Measurements from ENCODE around the gene ERF. TPM values are rescaled to one million over a fixed set of nuclear protein-coding genes. Genes with fewer than 3 reads are reported as not detected.

Gene ERF
- total RNA-seq, 1 experiment from 2014 or later = 96.1 TPM

DNA sequence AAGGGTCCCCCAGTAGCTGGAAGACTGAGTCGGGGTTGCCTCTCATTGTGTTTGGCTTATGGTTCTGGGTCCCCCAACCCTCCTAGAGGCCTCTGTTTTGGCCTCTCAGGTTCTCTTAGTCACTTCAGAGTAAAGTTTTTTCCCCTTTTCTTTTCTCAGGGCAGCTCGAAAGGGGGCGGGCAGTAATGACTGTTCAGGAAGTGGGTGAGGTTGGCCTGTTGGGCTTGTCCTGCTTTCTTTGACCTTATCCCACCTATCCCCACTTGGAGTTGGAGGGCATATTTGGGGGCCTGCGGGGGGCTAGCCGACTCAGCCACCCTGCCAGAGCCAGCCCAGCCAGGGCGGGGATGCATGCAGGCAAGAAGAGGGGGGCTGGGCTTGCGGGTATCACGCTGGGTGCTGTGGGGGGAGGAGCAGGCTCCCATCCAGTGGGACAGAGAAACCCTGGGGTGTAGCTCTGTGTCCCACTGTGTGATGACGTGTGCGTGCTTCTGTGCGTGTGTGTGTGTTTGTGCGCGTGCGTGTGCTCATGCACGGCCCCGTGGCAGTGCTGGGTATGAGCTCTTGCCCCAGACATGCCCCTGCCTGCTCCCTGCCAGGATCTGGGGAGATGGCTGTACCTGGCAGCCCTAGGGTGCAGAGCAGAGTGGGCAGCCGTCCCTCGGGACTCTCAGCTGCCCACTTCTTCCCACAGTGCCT, 15.6 kb upstream of the ERF start (continued):
- no peak for TF ChIP-seq TCF7L2 (IDR thresholded peaks at IDR 0.05; ENCODE audit: borderline replicate concordance, extremely low read depth, insufficient read depth, insufficient read length)
- TF ChIP-seq, protein P1, sequence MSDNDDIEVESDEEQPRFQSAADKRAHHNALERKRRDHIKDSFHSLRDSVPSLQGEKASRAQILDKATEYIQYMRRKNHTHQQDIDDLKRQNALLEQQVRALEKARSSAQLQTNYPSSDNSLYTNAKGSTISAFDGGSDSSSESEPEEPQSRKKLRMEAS (IDR thresholded peaks at IDR 0.05) = no peak
- TF ChIP-seq CBX3 (IDR thresholded peaks at IDR 0.05; ENCODE audit: low read depth) = no peak
- TF ChIP-seq RAD21 (IDR thresholded peaks at IDR 0.05; ENCODE audit: low read depth) = no peak
- TF ChIP-seq, protein P2, sequence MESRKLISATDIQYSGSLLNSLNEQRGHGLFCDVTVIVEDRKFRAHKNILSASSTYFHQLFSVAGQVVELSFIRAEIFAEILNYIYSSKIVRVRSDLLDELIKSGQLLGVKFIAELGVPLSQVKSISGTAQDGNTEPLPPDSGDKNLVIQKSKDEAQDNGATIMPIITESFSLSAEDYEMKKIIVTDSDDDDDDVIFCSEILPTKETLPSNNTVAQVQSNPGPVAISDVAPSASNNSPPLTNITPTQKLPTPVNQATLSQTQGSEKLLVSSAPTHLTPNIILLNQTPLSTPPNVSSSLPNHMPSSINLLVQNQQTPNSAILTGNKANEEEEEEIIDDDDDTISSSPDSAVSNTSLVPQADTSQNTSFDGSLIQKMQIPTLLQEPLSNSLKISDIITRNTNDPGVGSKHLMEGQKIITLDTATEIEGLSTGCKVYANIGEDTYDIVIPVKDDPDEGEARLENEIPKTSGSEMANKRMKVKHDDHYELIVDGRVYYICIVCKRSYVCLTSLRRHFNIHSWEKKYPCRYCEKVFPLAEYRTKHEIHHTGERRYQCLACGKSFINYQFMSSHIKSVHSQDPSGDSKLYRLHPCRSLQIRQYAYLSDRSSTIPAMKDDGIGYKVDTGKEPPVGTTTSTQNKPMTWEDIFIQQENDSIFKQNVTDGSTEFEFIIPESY (IDR thresholded peaks at IDR 0.05; ENCODE audit: extremely low read depth, insufficient replicate concordance, low read length) = no peak
- no peak for TF ChIP-seq SIN3A (IDR thresholded peaks at IDR 0.05; ENCODE audit: low read depth)

DNA sequence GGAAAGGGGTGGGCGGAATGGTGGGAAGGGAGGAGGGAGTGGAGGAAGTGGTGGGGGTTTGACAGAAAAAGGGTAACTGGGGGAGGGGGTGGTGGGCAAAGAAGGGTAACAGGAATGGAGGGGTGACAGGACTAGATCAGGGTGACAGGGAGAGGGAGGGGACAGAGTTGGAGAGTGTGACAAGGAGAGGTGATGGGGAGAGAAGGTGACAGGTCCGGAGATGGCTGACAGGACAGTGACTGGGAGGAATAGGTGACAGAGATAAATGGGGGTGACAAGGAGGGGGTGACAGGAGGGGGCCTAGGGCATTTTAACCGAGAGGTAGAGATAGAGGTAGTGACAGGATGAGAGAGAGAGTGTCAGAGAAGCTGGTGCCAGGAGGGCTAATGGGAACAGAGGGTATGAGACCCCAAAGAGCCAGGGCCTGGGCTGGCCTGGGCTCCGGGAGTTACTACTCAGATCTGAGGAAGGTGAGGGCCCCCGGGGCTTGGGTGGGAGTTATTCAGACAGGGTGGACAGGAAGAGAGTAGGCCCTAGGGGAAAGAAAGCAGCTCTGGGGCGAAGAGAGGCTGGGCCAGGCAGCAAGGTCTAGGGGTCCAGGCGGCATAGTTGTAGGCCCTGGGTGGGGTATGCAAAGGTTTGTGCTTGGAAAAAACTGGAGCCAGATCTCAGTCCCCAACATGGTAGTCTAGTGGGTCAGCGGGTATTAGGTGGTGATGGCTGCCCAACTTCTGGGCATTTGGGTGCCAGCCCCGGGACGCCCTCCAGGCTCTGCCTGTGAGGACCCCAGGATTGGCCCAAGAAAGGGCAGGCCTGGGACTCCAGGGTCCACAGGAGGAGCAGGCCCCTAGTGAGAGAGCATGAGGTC, 14.8 kb upstream of the ERF start:
- peaks cover 0 to 5% of the 10 kb centered on the region in 2 experiments; a peak in 2 of 4 replicates for H3K36me3 ChIP-seq (ENCODE audit: control insufficient read depth in 1 of 2, insufficient read depth in 2 of 2, low read length in 2 of 2)
- H3K9ac ChIP-seq (ENCODE audit: low read length) = peak overlapping the region; percentile 73
- H4K20me1 ChIP-seq (ENCODE audit: insufficient read depth) = no peaks in the 10 kb centered on the region
- CTCF ChIA-PET = interaction anchor here (2.1 kb wide), 1 partner anchor 9 kb away, joined by 22 read pairs; no protein-coding TSS in a partner anchor
- H3K9me3 ChIP-seq (ENCODE audit: control insufficient read depth in 1 of 2, insufficient read depth in 1 of 2, low read depth in 1 of 2, low read length in 2 of 2) = no peaks in the 10 kb centered on the region
- H3K9me2 ChIP-seq (ENCODE audit: insufficient read depth) = no peaks in the 10 kb centered on the region
- H3K27me3 ChIP-seq (ENCODE audit: insufficient read depth, low read length) = no peaks in the 10 kb centered on the region
- no peak overlapping the region for H2AFZ ChIP-seq (ENCODE audit: low read depth, low read length, poor library complexity, severe bottlenecking)
- peak overlapping the region; percentile 93 for H3K4me2 ChIP-seq (ENCODE audit: low read length)
- DNase-seq (ENCODE audit: low read depth, low spot score) (no peak), ATAC-seq (no peak)
- RAD21 ChIA-PET (ENCODE audit: low non-redundant PET in 1 of 2, low total read pairs in 2 of 2, uncharacterized antibody in 2 of 2, unreplicated experiment in 2 of 2) = interaction anchor here in 1 of 2 experiments (0.8 kb wide), 1 partner anchor 23 kb away, joined by 3 read pairs; no protein-coding TSS in a partner anchor
- peak overlapping the region; percentile 74 to 80 for H3K4me3 ChIP-seq (replicated peaks in 1 of 2; ENCODE audit: low read depth in 1 of 2, low read length in 2 of 2)
- intact Hi-C loops (cut with micrococcal nuclease) = no loop called here
- BruUV-seq (replicated peaks) = no TSS peak
- H3K4me1 ChIP-seq (ENCODE audit: control insufficient read depth in 1 of 2, insufficient read depth in 2 of 2, low read length in 2 of 2) = peaks cover 23 to 32% of the 10 kb centered on the region in 2 experiments
- H3K27ac ChIP-seq (ENCODE audit: low read depth, low read length) = peak overlapping the region; percentile 90
- TF ChIP-seq SRF (IDR thresholded peaks at IDR 0.05; ENCODE audit: low read depth) (no peak), POLR2AphosphoS5 (IDR thresholded peaks at IDR 0.05; ENCODE audit: low read depth, low read length) (peak; percentile 1; the same call in 1 of the 2 replicates)
- POLR2A ChIA-PET = interaction anchor here (0.5 to 1.6 kb wide), 4 partner anchors 10 to 21 kb away, joined by 3 to 4 read pairs (median 3); no protein-coding TSS in a partner anchor
- H3K79me2 ChIP-seq (ENCODE audit: insufficient read depth, low read length) = peaks cover 16% of the 10 kb centered on the region
